Mucosa of rectum (tissue), 2 donors: ENCODE measurements around the gene DIABLO.
"Not testable (repeated sequence)": the region's sequence is repeated elsewhere in the genome, so short reads cannot be mapped to it uniquely, and the experiment has no call there.

Experiments
- H3K27ac ChIP-seq, 2 donors: one replicate each; pipeline ENCODE4 v1.7.0; 2013; ENCODE audit warnings: inconsistent platforms in 2 of 2, low read depth in 2 of 2, low read length in 2 of 2
- H3K27me3 ChIP-seq, 2 donors: one replicate each; pipeline ENCODE4 v1.7.0; 2013; ENCODE audit warnings: low read length in 2 of 2; ENCODE audit not compliant: control insufficient read depth in 2 of 2, insufficient read depth in 2 of 2
- H3K36me3 ChIP-seq, 2 donors: one replicate each; pipeline ENCODE4 v1.7.0; 2013; ENCODE audit warnings: low read length in 2 of 2; ENCODE audit not compliant: control insufficient read depth in 2 of 2, insufficient read depth in 2 of 2
- H3K4me1 ChIP-seq, 2 donors: one replicate each; pipeline ENCODE4 v1.7.0; 2013; ENCODE audit warnings: low read length in 2 of 2, mild to moderate bottlenecking in 1 of 2; ENCODE audit not compliant: control insufficient read depth in 2 of 2, insufficient read depth in 2 of 2
- H3K4me3 ChIP-seq, 2 donors: one replicate each; pipeline ENCODE4 v1.7.0; 2013; ENCODE audit warnings: low read length in 2 of 2
- H3K9ac ChIP-seq, 2 donors: one replicate each; pipeline ENCODE4 v1.7.0; 2013; ENCODE audit warnings: low read length in 2 of 2, low read depth in 1 of 2, mild to moderate bottlenecking in 1 of 2
- H3K9me3 ChIP-seq, 2 donors: one replicate each; pipeline ENCODE4 v1.7.0; 2013; ENCODE audit warnings: low read length in 2 of 2; ENCODE audit not compliant: control insufficient read depth in 2 of 2
- donor health status: healthy.
- donor health status: Normal muscosa, but diverticular disease.

DIABLO gene

DNA sequence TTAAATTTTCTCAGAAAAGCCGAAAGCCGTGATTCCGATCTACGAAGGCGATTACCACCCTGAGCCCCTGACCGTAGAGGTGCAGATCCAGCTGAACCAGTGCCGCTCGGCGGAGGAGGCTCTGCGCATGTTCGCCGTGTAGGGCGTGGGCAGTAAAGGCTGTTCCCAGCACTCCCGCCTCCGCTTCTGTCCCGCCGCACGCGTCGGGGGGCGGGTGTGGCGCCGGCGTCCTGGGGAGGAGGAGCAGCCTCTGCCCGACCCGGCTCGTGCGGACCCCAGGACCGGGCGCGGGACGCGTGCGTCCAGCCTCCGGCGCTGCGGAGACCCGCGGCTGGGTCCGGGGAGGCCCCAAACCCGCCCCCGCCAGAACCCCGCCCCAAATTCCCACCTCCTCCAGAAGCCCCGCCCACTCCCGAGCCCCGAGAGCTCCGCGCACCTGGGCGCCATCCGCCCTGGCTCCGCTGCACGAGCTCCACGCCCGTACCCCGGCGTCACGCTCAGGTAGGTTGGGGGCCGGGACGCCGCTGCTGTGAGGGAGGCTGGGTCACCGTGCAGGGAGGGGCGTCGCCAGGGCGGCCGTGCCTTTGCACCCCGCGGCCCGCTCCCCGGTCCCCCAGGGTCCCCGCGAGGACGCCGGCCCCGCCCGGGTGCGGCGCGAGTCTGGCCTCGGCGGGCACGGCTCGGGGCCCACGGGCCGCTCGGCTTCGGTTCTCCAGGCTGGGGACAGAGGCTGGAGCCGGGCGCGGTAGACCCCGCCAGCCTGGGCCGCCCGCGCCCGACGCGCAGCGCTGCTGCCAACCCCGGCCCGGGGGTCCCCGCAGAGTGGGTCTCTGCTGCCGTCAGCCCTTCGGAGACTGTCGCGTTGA is 22.3 kb downstream of the DIABLO start, which contains the start of gene B3GNT4:
TSS of gene B3GNT4 (plus strand) at position 409 of the 866 bp plus-strand sequence. CDS start 910 bp downstream, outside the sequence.
- Histone ChIP-seq H3K27me3 (peaks cover 17 to 36% of the 10 kb centered on the region in 2 donors), H3K9ac (peak within 1 kb of the TSS in 1 of 2 donors; percentile 23), H3K36me3 (peaks cover 11 to 19% of the 10 kb centered on the region in 2 donors), H3K4me1 (peaks cover 12 to 13% of the 10 kb centered on the region in 2 donors), H3K27ac (no peak within 1 kb of the TSS), H3K9me3 (no peaks in the 10 kb centered on the region), H3K4me3 (peak within 1 kb of the TSS; percentile 61 to 70)

DNA sequence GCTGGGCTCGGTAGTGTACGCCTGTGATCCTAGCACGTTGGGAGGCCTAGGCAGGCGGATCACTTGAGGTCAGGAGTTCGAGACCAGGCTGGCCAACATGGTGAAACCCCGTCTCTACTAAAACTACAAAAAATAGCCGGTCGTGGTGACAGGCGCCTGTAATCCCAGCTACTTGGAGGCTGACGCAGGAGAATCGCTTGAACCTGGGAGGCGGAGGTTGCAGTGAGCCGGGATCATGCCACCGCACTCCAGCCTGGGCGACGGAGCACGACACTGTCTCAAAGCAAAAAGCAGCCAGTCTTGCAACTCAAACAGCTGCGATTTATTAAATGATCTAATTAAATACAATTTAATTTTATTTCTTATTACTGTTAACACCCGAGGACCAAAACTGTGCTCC is 23.0 kb downstream of the DIABLO start:
- not testable (repeated sequence) for H3K9me3 ChIP-seq, H3K27ac ChIP-seq
- peak overlapping the region in 1 of 2 donors; percentile 23 for H3K9ac ChIP-seq
- H3K36me3 ChIP-seq = peaks cover 6 to 11% of the 10 kb centered on the region in 2 donors
- peaks cover 12 to 13% of the 10 kb centered on the region in 2 donors for H3K4me1 ChIP-seq
- peak overlapping the region; percentile 61 to 70 for H3K4me3 ChIP-seq
- peaks cover 20 to 36% of the 10 kb centered on the region in 2 donors for H3K27me3 ChIP-seq

DNA sequence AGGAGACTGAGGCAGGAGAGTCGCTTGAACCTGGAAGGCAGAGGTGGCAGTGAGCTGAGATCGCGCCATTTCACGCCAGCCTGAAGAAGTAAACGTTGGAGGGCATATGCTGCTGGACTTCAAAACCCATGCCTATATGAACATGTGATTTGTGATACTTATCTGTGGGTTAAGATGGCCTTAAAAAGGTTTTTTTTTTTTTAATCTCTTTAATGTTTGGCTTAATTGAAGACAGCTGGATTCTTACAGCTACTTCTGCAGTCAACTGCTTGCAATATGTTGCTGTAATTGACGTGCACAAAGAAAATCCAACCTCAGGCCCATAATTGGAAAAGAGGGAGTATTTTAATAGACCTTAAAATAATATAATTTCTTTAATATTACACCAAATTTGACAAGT is 23.8 kb downstream of the DIABLO start:
- Histone ChIP-seq H3K27ac (no peak overlapping the region), H3K36me3 (peaks cover 0 to 3% of the 10 kb centered on the region in 2 donors), H3K4me3 (no peak overlapping the region), H3K9me3 (no peaks in the 10 kb centered on the region), H3K27me3 (peaks cover 23 to 36% of the 10 kb centered on the region in 2 donors), H3K4me1 (peaks cover 12 to 13% of the 10 kb centered on the region in 2 donors), H3K9ac (no peak overlapping the region)

GRCh38 chr12:122201381-122201780 is 24.5 kb downstream of the DIABLO start:
- H3K4me1 ChIP-seq = peaks cover 12 to 13% of the 10 kb centered on the region in 2 donors
- H3K9me3 ChIP-seq = no peaks in the 10 kb centered on the region
- H3K4me3 ChIP-seq = no peak overlapping the region
- H3K9ac ChIP-seq = no peak overlapping the region
- no peak overlapping the region for H3K27ac ChIP-seq
- peaks cover 23 to 36% of the 10 kb centered on the region in 2 donors for H3K27me3 ChIP-seq
- no peaks in the 10 kb centered on the region for H3K36me3 ChIP-seq

GRCh38 chr12:122200541-122201175 is 25.2 kb downstream of the DIABLO start:
- Histone ChIP-seq H3K27ac (no peak overlapping the region), H3K27me3 (peaks cover 23 to 31% of the 10 kb centered on the region in 2 donors), H3K9ac (no peak overlapping the region), H3K9me3 (no peaks in the 10 kb centered on the region), H3K4me1 (peaks cover 12 to 15% of the 10 kb centered on the region in 2 donors), H3K4me3 (no peak overlapping the region), H3K36me3 (no peaks in the 10 kb centered on the region)

- Histone ChIP-seq H3K27ac (no peak overlapping the region), H3K36me3 (no peaks in the 10 kb centered on the region), H3K9ac (no peak overlapping the region), H3K4me3 (no peak overlapping the region), H3K27me3 (peaks cover 17 to 22% of the 10 kb centered on the region in 2 donors), H3K9me3 (no peaks in the 10 kb centered on the region), H3K4me1 (peaks cover 12 to 15% of the 10 kb centered on the region in 2 donors)
Measured at GRCh38 chr12:122199484-122200355, 26.1 kb downstream of the DIABLO start.

GRCh38 chr12:122197612-122197966 is 28.3 kb downstream of the DIABLO start:
- H3K9ac ChIP-seq = no peak overlapping the region
- H3K27ac ChIP-seq = no peak overlapping the region
- peaks cover 0 to 14% of the 10 kb centered on the region in 2 donors for H3K4me1 ChIP-seq
- H3K36me3 ChIP-seq = no peaks in the 10 kb centered on the region
- H3K27me3 ChIP-seq = peaks cover 16 to 19% of the 10 kb centered on the region in 2 donors
- H3K9me3 ChIP-seq = no peaks in the 10 kb centered on the region
- no peak overlapping the region for H3K4me3 ChIP-seq

DNA sequence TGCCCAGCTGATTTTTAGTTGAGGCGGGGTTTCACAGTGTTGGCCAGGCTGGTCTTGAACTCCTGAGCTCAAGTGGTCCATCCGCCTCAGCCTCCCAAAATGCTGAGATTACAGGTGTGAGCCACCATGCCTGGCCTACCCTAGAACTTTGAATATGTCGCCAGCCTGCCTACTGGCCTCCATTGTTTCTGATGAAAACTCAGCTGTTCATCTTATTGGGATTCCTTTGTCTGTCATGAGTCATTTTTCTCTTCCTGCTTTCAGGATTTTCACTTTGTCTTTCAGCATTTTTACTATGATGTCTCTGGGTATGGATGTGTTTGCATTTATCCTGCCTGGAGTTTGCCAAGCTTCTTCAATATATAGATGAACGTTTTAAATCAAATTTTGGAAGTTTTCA is 30.4 kb downstream of the DIABLO start:
- Histone ChIP-seq H3K4me1 (peaks cover 0 to 7% of the 10 kb centered on the region in 2 donors), H3K4me3 (no peak overlapping the region), H3K27ac (peak overlapping the region in 1 of 2 donors; percentile 52), H3K9me3 (no peaks in the 10 kb centered on the region), H3K36me3 (no peaks in the 10 kb centered on the region), H3K27me3 (peaks cover 8 to 9% of the 10 kb centered on the region in 2 donors), H3K9ac (no peak overlapping the region)

DNA sequence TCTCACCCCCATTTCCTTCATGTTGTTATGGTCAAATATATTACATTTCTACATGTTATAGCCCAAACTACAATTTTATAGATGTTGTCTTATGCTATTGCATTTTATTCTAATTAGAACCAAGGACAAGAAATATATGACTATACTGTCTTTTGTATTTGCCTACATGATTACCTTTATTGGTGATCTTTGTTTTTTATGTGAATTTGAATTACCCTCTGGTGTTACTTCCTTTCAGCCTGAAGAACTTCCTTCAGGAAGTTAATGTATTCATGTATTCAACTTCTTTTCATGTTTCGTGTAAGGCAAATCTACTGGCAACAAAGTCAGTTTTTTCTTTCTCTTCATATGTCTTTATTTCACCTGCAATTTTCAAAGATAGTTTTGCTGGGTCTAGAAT is 31.0 kb downstream of the DIABLO start:
- Histone ChIP-seq H3K27me3 (peaks cover 4 to 6% of the 10 kb centered on the region in 2 donors), H3K9me3 (no peaks in the 10 kb centered on the region), H3K27ac (peak overlapping the region in 1 of 2 donors; percentile 52), H3K9ac (no peak overlapping the region), H3K4me1 (peaks cover 0 to 6% of the 10 kb centered on the region in 2 donors), H3K4me3 (no peak overlapping the region), H3K36me3 (no peaks in the 10 kb centered on the region)
